ENCODE results near the gene MAGT1. TPM values are rescaled to one million over a fixed set of nuclear protein-coding genes. Genes with fewer than 3 reads are reported as not detected.
"Not testable (repeated sequence)": the region's sequence is repeated elsewhere in the genome, so short reads cannot be mapped to it uniquely, and the experiment has no call there.

Gene MAGT1
- total and polyA plus RNA-seq, 10 donors = 7.4 to 59.9 (median 43.5) TPM

DNA sequence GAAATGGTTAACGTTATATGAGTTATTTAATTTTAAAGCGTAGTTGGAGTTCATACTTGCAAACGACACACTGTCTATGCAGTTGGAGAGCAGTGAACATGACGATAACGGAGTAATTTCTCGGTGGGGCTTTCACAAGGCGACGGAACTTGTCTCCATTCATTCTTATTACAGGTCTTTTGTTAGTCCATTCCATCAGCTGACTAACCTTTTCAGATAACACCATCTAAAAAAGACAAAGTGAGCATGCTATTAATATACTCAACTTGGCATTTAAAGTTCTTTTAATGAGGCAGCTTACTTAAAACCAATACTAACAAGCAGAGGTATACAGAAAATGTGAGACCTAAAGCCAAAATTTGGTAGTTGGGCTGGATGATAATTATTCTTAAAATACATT is 19.9 kb downstream of the MAGT1 start:
- no peak for DNase-seq
- H3K4me1 ChIP-seq = no peaks in the 10 kb centered on the region
- H3K36me3 ChIP-seq = peaks cover 0 to 53% (median 8%) of the 10 kb centered on the region in 6 donors
- TF ChIP-seq POLR2AphosphoS5 (IDR thresholded peaks at IDR 0.05) (no peak), POLR2A (IDR thresholded peaks at IDR 0.05) (no peak)
- TF ChIP-seq, protein P1, sequence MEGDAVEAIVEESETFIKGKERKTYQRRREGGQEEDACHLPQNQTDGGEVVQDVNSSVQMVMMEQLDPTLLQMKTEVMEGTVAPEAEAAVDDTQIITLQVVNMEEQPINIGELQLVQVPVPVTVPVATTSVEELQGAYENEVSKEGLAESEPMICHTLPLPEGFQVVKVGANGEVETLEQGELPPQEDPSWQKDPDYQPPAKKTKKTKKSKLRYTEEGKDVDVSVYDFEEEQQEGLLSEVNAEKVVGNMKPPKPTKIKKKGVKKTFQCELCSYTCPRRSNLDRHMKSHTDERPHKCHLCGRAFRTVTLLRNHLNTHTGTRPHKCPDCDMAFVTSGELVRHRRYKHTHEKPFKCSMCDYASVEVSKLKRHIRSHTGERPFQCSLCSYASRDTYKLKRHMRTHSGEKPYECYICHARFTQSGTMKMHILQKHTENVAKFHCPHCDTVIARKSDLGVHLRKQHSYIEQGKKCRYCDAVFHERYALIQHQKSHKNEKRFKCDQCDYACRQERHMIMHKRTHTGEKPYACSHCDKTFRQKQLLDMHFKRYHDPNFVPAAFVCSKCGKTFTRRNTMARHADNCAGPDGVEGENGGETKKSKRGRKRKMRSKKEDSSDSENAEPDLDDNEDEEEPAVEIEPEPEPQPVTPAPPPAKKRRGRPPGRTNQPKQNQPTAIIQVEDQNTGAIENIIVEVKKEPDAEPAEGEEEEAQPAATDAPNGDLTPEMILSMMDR (IDR thresholded peaks at IDR 0.05 in 8 of 11, conservative IDR thresholded peaks at IDR 0.05 in 3 of 11) = no peak
- WGBS, 5 donors = 94 to 98% (median 95%) methylated on average over 8 of the region's 8 CpGs
- no peaks in the 10 kb centered on the region for H3K9me3 ChIP-seq
- H3K4me3 ChIP-seq = no peak overlapping the region
- intact Hi-C loops (cut with DNase I; ENCODE audit: low total_unique reads) = no loop called here
- no peaks in the 10 kb centered on the region for H3K27me3 ChIP-seq (replicated peaks in 1 of 7)
- no peak overlapping the region for H3K27ac ChIP-seq

DNA sequence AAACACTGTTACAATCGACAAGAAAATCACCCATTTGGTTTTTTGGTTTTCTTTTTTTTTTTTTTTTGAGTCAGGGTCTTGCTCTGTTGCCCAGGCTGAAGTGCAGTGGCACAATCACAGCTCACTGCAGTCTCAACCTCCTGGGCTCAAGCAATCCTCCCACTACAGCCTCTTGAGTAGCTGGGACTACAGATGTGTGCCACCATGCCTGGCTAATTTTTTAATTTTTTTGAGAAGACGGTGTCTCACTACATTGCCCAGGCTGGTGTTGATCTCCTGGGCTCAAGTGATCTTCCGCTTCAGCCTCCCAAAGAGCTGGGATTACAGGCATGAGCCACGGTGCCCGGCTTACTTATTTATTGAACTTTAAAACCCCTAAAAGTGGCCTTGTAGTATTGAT is 63.7 kb downstream of the MAGT1 start:
- DNase-seq; H3K27me3 ChIP-seq (replicated peaks in 1 of 7); H3K4me1 ChIP-seq; H3K9me3 ChIP-seq; intact Hi-C loops (cut with DNase I; ENCODE audit: low total_unique reads); H3K4me3 ChIP-seq; H3K27ac ChIP-seq: not testable (repeated sequence)
- 88 to 99% (median 97%) methylated on average over 5 of the region's 5 CpGs for WGBS, 5 donors
- H3K36me3 ChIP-seq = peaks cover 3 to 61% (median 13%) of the 10 kb centered on the region in 6 donors

DNA sequence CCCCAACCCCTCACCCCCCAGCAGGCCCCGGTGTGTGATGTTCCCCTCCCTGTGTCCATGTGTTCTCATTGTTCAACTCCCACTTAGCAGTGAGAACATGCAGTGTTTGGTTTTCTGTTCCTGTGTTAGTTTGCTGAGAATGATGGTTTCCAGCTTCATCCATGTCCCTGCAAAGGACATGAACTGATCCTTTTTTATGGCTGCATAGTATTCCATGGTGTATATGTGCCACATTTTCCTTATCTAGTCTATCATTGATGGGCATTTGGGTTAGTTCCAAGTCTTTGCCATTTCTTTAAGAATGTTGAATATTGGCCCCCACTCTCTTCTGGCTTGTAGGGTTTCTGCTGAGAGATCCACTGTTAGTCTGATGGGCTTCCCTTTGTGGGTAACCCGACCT is 73.2 kb downstream of the MAGT1 start:
- intact Hi-C loops (cut with DNase I; ENCODE audit: low total_unique reads); DNase-seq; H3K27ac ChIP-seq; H3K27me3 ChIP-seq (replicated peaks in 1 of 7); H3K4me1 ChIP-seq; H3K4me3 ChIP-seq: not testable (repeated sequence)
- Histone ChIP-seq H3K36me3 (peaks cover 0 to 33% (median 0%) of the 10 kb centered on the region in 6 donors), H3K9me3 (peaks cover 0 to 11% (median 0%) of the 10 kb centered on the region in 8 donors)
- 83 to 100% (median 96%) methylated on average over 2 of the region's 2 CpGs for WGBS, 5 donors

DNA sequence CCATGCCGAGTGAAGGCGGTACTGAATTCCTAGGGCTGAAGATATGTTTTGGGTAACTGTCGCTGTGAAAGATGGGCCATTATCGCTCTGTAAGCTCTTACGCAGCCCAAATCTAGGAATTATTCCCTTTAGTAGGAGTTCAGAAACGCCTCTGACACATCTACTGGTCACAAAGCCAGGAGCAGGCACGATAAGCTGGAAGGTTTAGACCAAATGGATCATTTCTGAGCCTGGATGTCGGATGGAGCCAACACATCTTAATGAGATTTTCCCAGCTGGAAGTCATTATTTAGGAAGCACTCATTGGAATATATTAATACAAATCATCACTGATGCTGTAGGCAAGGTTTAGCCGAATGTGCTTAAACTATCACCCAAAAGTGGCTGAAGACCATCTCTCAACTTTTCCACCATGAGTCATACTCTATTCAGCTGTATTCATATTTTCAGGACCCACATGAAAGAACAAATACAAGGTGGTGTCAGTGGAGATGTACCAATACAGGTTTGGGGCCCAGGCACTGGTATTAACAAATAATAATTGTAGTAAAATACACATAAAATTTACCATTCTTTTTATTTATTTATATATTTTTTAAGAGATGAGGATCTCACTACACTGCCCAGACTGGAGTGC is 75.0 kb downstream of the MAGT1 start:
- H3K36me3 ChIP-seq = peaks cover 0 to 17% (median 0%) of the 10 kb centered on the region in 6 donors
- intact Hi-C loops (cut with DNase I; ENCODE audit: low total_unique reads) = no loop called here

DNA sequence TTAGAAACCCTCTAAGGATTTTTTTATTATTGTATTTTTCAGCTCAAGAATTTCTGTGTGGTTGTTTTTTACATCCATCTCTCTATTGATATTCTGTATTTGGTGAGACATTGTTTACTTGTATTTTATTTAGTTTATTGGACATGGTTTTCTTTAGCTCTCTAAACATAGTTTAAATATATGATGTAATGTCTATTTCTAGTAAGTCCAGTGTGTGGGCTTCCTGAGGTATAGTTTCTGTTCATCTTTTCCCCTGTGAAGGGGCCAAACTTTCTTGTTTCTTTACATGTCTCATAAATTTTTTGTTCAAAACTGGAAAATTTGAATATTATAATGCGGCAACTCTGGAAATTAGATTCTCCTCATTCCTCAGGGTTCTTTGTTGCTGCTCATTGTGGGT is 81.0 kb downstream of the MAGT1 start:
- intact Hi-C loops (cut with DNase I; ENCODE audit: low total_unique reads) = no loop called here
- WGBS, 5 donors = 89 to 100% (median 93%) methylated on average over 1 of the region's 1 CpG
- DNase-seq = no peak
- Histone ChIP-seq H3K9me3 (peaks cover 0 to 9% (median 0%) of the 10 kb centered on the region in 8 donors), H3K4me3 (no peak overlapping the region), H3K36me3 (no peaks in the 10 kb centered on the region), H3K27ac (no peak overlapping the region), H3K27me3 (replicated peaks in 1 of 7) (peaks cover 0 to 4% (median 0%) of the 10 kb centered on the region in 7 donors), H3K4me1 (no peaks in the 10 kb centered on the region)
- TF ChIP-seq POLR2A (IDR thresholded peaks at IDR 0.05) (no peak), POLR2AphosphoS5 (IDR thresholded peaks at IDR 0.05) (no peak)
- TF ChIP-seq, protein P1 (IDR thresholded peaks at IDR 0.05 in 8 of 11, conservative IDR thresholded peaks at IDR 0.05 in 3 of 11) = no peak

More for the DNA sequence above, 75.0 kb downstream of the MAGT1 start:
- H3K4me1 ChIP-seq = no peaks in the 10 kb centered on the region
- H3K4me3 ChIP-seq = no peak overlapping the region
- 83 to 98% (median 96%) methylated on average over 9 of the region's 9 CpGs for WGBS, 5 donors
- DNase-seq = peak; percentile 23
- H3K9me3 ChIP-seq = peaks cover 0 to 8% (median 0%) of the 10 kb centered on the region in 8 donors
- no peaks in the 10 kb centered on the region for H3K27me3 ChIP-seq (replicated peaks in 1 of 7)
- no peak for TF ChIP-seq POLR2A (IDR thresholded peaks at IDR 0.05)
- TF ChIP-seq POLR2AphosphoS5 (IDR thresholded peaks at IDR 0.05) = no peak
- TF ChIP-seq, protein P1 (IDR thresholded peaks at IDR 0.05 in 8 of 11, conservative IDR thresholded peaks at IDR 0.05 in 3 of 11) = no peak
- no peak overlapping the region for H3K27ac ChIP-seq

All from spleen (tissue), 11 donors.